Endothelial cell of umbilical vein (primary cell): ENCODE results near the gene CCP110. TPM values are rescaled to one million over a fixed set of nuclear protein-coding genes. Genes with fewer than 3 reads are reported as not detected.

Source experiments
- BruUV-seq: library from RNA; stranded (reverse); fragments of 400-500 nt; replicated peaks from 2 replicates; lab custom pipeline; 2021; lab: Mats Ljungman, UMichigan
- CTCF ChIA-PET: fragments of 300-600, 350-600 bp; sonication (Branson Sonifier 250); formaldehyde crosslinking; loops from one replicate; lab custom pipeline; 2021; ENCODE audit warnings: antibody characterized with exemption, inconsistent platforms; lab: Charles Lee
- POLR2A ChIA-PET: fragments of 300-600, 350-600 bp; sonication (Branson Sonifier 250); formaldehyde crosslinking; loops from one replicate; lab custom pipeline; 2021; ENCODE audit warnings: antibody characterized with exemption, inconsistent platforms; lab: Charles Lee
- DNase-seq: peaks from one replicate; pipeline ENCODE4 v3.0.0-alpha.2; 2011; ENCODE audit warnings: low read depth, low spot score
- FAIRE-seq: peaks from 2 replicates; lab custom pipeline; 2011; peaks lifted over from hg19 to GRCh38; lab: Jason Lieb, UNC
- H2AFZ ChIP-seq: 2 replicates; pipeline ENCODE4 v1.6.0; 2012; ENCODE audit warnings: low read depth, low read length, control low read depth, inconsistent platforms
- H3K27ac ChIP-seq: 2 replicates; pipeline ENCODE4 v1.5.1; 2011; ENCODE audit warnings: low read depth, mild to moderate bottlenecking, control low read depth, low read length, moderate library complexity; ENCODE audit not compliant: insufficient read depth
- H3K27me3 ChIP-seq, 2 experiments: 2 replicates each; pipeline versions ENCODE4 v1.6.0 to v1.6.1; 2011; ENCODE audit warnings: low read length in 2 of 2, mixed read lengths in 1 of 2; ENCODE audit not compliant: control insufficient read depth in 2 of 2, insufficient read depth in 2 of 2
- H3K36me3 ChIP-seq, 2 experiments: 2 replicates in 1 of 2; 3 replicates in 1 of 2; pipeline ENCODE4 v1.5.1; 2011; ENCODE audit warnings: low read length in 2 of 2, mild to moderate bottlenecking in 1 of 2, moderate library complexity in 1 of 2; ENCODE audit not compliant: control insufficient read depth in 2 of 2, insufficient read depth in 2 of 2; ENCODE audit errors: extremely low read depth in 1 of 2
- H3K4me1 ChIP-seq: 3 replicates; pipeline ENCODE4 v1.5.1; 2011; ENCODE audit warnings: mild to moderate bottlenecking, low read length; ENCODE audit not compliant: control insufficient read depth, insufficient read depth; ENCODE audit errors: extremely low read depth
- H3K4me2 ChIP-seq: 2 replicates; pipeline ENCODE4 v1.6.1; 2011; ENCODE audit warnings: low read length, control low read depth, mixed read lengths; ENCODE audit not compliant: insufficient read depth
- H3K4me3 ChIP-seq, 3 experiments: fragments of 200-600 bp in 1 of 3; sonication (generic), shearing (Covaris generic) in 1 of 3; replicated peaks in 1 of 3; 2 replicates each; pipeline ENCODE4 v1.5.1; 2011 to 2016; ENCODE audit warnings: control low read depth in 3 of 3, low read length in 3 of 3, mild to moderate bottlenecking in 2 of 3, inconsistent platforms in 1 of 3, low read depth in 1 of 3, moderate library complexity in 1 of 3; ENCODE audit not compliant: insufficient read depth in 1 of 3
- H3K79me2 ChIP-seq: 2 replicates; pipeline ENCODE4 v1.6.0; 2012; ENCODE audit warnings: low read length, inconsistent platforms; ENCODE audit not compliant: control insufficient read depth, insufficient read depth
- H3K9ac ChIP-seq: replicated peaks from 2 replicates; pipeline ENCODE3; 2011; ENCODE audit warnings: low read length, control low read depth; ENCODE audit not compliant: insufficient read depth; ENCODE audit errors: extremely low read depth
- H3K9me1 ChIP-seq: replicated peaks from 3 replicates; pipeline ENCODE4 v1.6.0; 2011; ENCODE audit warnings: mild to moderate bottlenecking, low read length; ENCODE audit not compliant: control insufficient read depth, insufficient read depth; ENCODE audit errors: extremely low read depth
- H3K9me3 ChIP-seq: replicated peaks from 2 replicates; pipeline ENCODE4 v1.5.1; 2012; ENCODE audit warnings: low read length, inconsistent platforms; ENCODE audit not compliant: control insufficient read depth, insufficient read depth
- H4K20me1 ChIP-seq: replicated peaks from 2 replicates; pipeline ENCODE3; 2011; ENCODE audit warnings: mild to moderate bottlenecking, low read length; ENCODE audit not compliant: control insufficient read depth, insufficient read depth; ENCODE audit errors: extremely low read depth
- CTCF ChIP-seq, 2 donors: IDR thresholded peaks; 1 replicate in 1 of 2; 2 replicates in 1 of 2; pipeline ENCODE4 v1.5.1; 2011; ENCODE audit warnings: low read length in 2 of 2, mild to moderate bottlenecking in 2 of 2, moderate library complexity in 2 of 2, control low read depth in 1 of 2, inconsistent platforms in 1 of 2, low read depth in 1 of 2; ENCODE audit not compliant: insufficient read depth in 1 of 2; ENCODE audit errors: extremely low read depth in 1 of 2
- EZH2 ChIP-seq: IDR thresholded peaks from 2 replicates; pipeline ENCODE4 v1.6.1; 2012; ENCODE audit warnings: borderline replicate concordance, low read depth, mild to moderate bottlenecking, moderate library complexity, low read length, inconsistent platforms; ENCODE audit not compliant: severe bottlenecking
- FOS ChIP-seq: IDR thresholded peaks from 2 replicates; pipeline ENCODE4 v1.6.1; 2011; ENCODE audit warnings: mild to moderate bottlenecking, low read length, moderate library complexity, borderline replicate concordance; ENCODE audit not compliant: insufficient read depth
- GATA2 ChIP-seq: IDR thresholded peaks from 2 replicates; pipeline ENCODE4 v1.7.0; 2011; ENCODE audit warnings: low read depth, mild to moderate bottlenecking, moderate library complexity, mixed read lengths, low read length; ENCODE audit not compliant: insufficient read length, insufficient read depth
- JUN ChIP-seq: IDR thresholded peaks from 2 replicates; pipeline ENCODE4 v1.6.1; 2011; ENCODE audit warnings: borderline replicate concordance, low read depth; ENCODE audit not compliant: insufficient read length, insufficient read depth
- MAX ChIP-seq: IDR thresholded peaks from 2 replicates; pipeline ENCODE4 v1.6.1; 2011; ENCODE audit not compliant: insufficient read depth, insufficient read length
- MYC ChIP-seq: IDR thresholded peaks from one replicate; pipeline ENCODE4 v1.6.1; 2011; ENCODE audit warnings: mild to moderate bottlenecking, low read depth, low read length
- POLR2A ChIP-seq: IDR thresholded peaks from 2 replicates; pipeline ENCODE4 v1.6.1; 2012; ENCODE audit warnings: low read depth, mild to moderate bottlenecking, control low read depth, low read length
- POLR2AphosphoS5 ChIP-seq: IDR thresholded peaks from 2 replicates; pipeline ENCODE4 v1.6.1; 2012; ENCODE audit warnings: low read depth, mild to moderate bottlenecking, control low read depth, low read length, moderate library complexity; ENCODE audit not compliant: insufficient read depth
- dilution Hi-C: fragments of 300-500 bp; cut with MboI; formaldehyde crosslinking; loops from one replicate; pipeline ENCODE4 v1.15.0; 2019; ENCODE audit warnings: low sequenced_read_pairs; ENCODE audit not compliant: extremely low pct_ligation_motif_present
- intact Hi-C: fragments of 100-400 bp; cut with micrococcal nuclease; formaldehyde crosslinking; loops from one replicate; pipeline ENCODE4 v1.10.0; 2022
- polyA plus RNA-seq, 4 experiments: library from polyadenylated mRNA; depleted of rRNA in 3 of 4; stranded (reverse) in 3 of 4; unstranded in 1 of 4; fragments of >200 nt; gene quantifications; 2 replicates each; pipeline versions ENCODE4 v1.2.1 to v1.2.3, GENCODE V29; 2011 to 2012; ENCODE audit warnings: missing spikeins in 1 of 4
- total RNA-seq: library from RNA; stranded (reverse); gene quantifications from 2 replicates; pipeline ENCODE4 v1.2.3, GENCODE V29; 2021

The CCP110 gene
- total and polyA plus RNA-seq, 2 donors (not counting 3 experiments of a cell fraction or from before 2014, with no cell fraction given): 3.7 to 16.5 TPM

GRCh38 chr16:19522397-19522732, 1.4 kb upstream of the CCP110 start:
- DNase-seq (no peak), FAIRE-seq (no peak)
- Histone ChIP-seq H3K9me3 (no peaks in the 10 kb centered on the region), H3K4me2 (no peak overlapping the region), H4K20me1 (no peaks in the 10 kb centered on the region), H3K79me2 (peaks cover 38% of the 10 kb centered on the region), H3K36me3 (no peaks in the 10 kb centered on the region), H3K4me3 (no peak overlapping the region), H3K9me1 (no peaks in the 10 kb centered on the region), H3K9ac (no peak overlapping the region), H2AFZ (peak overlapping the region; percentile 66), H3K27ac (no peak overlapping the region), H3K4me1 (peaks cover 21% of the 10 kb centered on the region), H3K27me3 (no peaks in the 10 kb centered on the region)
- dilution Hi-C loops: no loop called here
- ChIA-PET CTCF (interaction anchor here (5.1 kb wide), 1 partner anchor 19 kb away, joined by 28 read pairs; no protein-coding TSS in a partner anchor), POLR2A (no interaction called here)
- BruUV-seq: no TSS peak
- intact Hi-C loops: loop anchor here (2.0 to 10.0 kb wide), 7 partner anchors 32 to 718 kb away; partner anchors contain the start of genes ARL6IP1, COQ7, SYT17 and TMC7
- no peak for TF ChIP-seq MAX

- no peak overlapping the region for H3K27ac ChIP-seq
- no peak overlapping the region for H3K9ac ChIP-seq
- peaks cover 21% of the 10 kb centered on the region for H3K4me1 ChIP-seq
- no TSS peak for BruUV-seq
- H3K79me2 ChIP-seq: peaks cover 38% of the 10 kb centered on the region
- H3K4me2 ChIP-seq: no peak overlapping the region
- no peak overlapping the region for H3K4me3 ChIP-seq
- DNase-seq (no peak), FAIRE-seq (no peak)
- ChIA-PET POLR2A (no interaction called here), CTCF (interaction anchor here (5.1 kb wide), 1 partner anchor 20 kb away, joined by 28 read pairs; no protein-coding TSS in a partner anchor)
- H4K20me1 ChIP-seq: no peaks in the 10 kb centered on the region
- H3K36me3 ChIP-seq: no peaks in the 10 kb centered on the region
- H3K27me3 ChIP-seq: no peaks in the 10 kb centered on the region
- dilution Hi-C loops (no loop called here), intact Hi-C loops (loop anchor here (2.0 to 10.0 kb wide), 7 partner anchors 32 to 718 kb away; partner anchors contain the start of genes ARL6IP1, COQ7, SYT17 and TMC7)
- H3K9me3 ChIP-seq: no peaks in the 10 kb centered on the region
- TF ChIP-seq MAX (no peak), EZH2 (no peak), CTCF (IDR thresholded peaks at IDR 0.05; ENCODE audit: extremely low read depth in 1 of 2, insufficient read depth in 1 of 2, low read depth in 1 of 2, low read length in 2 of 2) (no peak), JUN (no peak), POLR2A (no peak), FOS (no peak), POLR2AphosphoS5 (no peak), GATA2 (no peak), MYC (no peak)
- H2AFZ ChIP-seq: peak overlapping the region; percentile 15
- H3K9me1 ChIP-seq: no peaks in the 10 kb centered on the region
Measured at GRCh38 chr16:19522760-19523159, 982 bp upstream of the CCP110 start.
